ENCODE results near the gene CREM. TPM values are rescaled to one million over a fixed set of nuclear protein-coding genes. Genes with fewer than 3 reads are reported as not detected.

Gene CREM
- total RNA-seq, 1 experiment from 2014 or later = 20.0 TPM

GRCh38 chr10:35214607-35215020, 88.0 kb downstream of the CREM start:
- no peaks in the 10 kb centered on the region for H3K36me3 Mint-ChIP-seq (ENCODE audit: insufficient read depth in 1 of 3, low read depth in 3 of 3)
- Histone ChIP-seq H3K18ac (ENCODE audit: insufficient read length, low read depth, low read length) (no peak overlapping the region), H3K27me3 (ENCODE audit: insufficient read depth, low read length) (no peaks in the 10 kb centered on the region), H2BK5ac (ENCODE audit: insufficient read length, low read length) (no peak overlapping the region), H3K4me2 (ENCODE audit: insufficient read depth, insufficient read length, low read length) (no peak overlapping the region), H3K23me2 (ENCODE audit: insufficient read length, low read depth, low read length, poor library complexity, severe bottlenecking) (no peaks in the 10 kb centered on the region), H3T11ph (ENCODE audit: low read length) (no peak overlapping the region), H2BK20ac (ENCODE audit: low read depth, low read length, poor library complexity, severe bottlenecking) (no peak overlapping the region), H2AK5ac (ENCODE audit: insufficient read length, low read length) (no peak overlapping the region), H2BK120ac (ENCODE audit: low read depth, low read length, poor library complexity, severe bottlenecking) (no peak overlapping the region), H4K8ac (replicated peaks; ENCODE audit: insufficient read length, low read depth, low read length) (no peak overlapping the region), H3K9me3 (ENCODE audit: control insufficient read depth, low read depth, low read length) (no peaks in the 10 kb centered on the region), H3K4me1 (ENCODE audit: insufficient read depth, low read length) (peaks cover 11% of the 10 kb centered on the region), H3K23ac (ENCODE audit: insufficient read length, low read depth, low read length) (no peak overlapping the region), H4K20me1 (ENCODE audit: control insufficient read depth, insufficient read depth, insufficient read length) (no peaks in the 10 kb centered on the region), H2AFZ (ENCODE audit: low read length) (no peak overlapping the region), H3K14ac (ENCODE audit: insufficient read depth, low read length) (no peak overlapping the region), H3K79me2 (ENCODE audit: insufficient read depth, low read length) (no peaks in the 10 kb centered on the region), H4K91ac (ENCODE audit: insufficient read length, low read depth, low read length) (no peak overlapping the region), H3K79me1 (ENCODE audit: insufficient read depth, low read depth, low read length, poor library complexity, severe bottlenecking) (no peaks in the 10 kb centered on the region), H3K9ac (ENCODE audit: extremely low read depth, insufficient read length, low read length) (no peak overlapping the region), H4K5ac (ENCODE audit: insufficient read length, low read depth, low read length) (no peak overlapping the region), H3K4ac (ENCODE audit: low read depth, low read length) (no peak overlapping the region), H2BK12ac (ENCODE audit: insufficient read length, low read depth, low read length) (no peak overlapping the region), H2BK15ac (ENCODE audit: low read depth, low read length) (no peak overlapping the region), H3K27ac (ENCODE audit: insufficient read length, low read depth, low read length) (no peak overlapping the region), H3K56ac (ENCODE audit: insufficient read length, low read depth, low read length) (no peak overlapping the region)
- TF ChIP-seq, protein P1, sequence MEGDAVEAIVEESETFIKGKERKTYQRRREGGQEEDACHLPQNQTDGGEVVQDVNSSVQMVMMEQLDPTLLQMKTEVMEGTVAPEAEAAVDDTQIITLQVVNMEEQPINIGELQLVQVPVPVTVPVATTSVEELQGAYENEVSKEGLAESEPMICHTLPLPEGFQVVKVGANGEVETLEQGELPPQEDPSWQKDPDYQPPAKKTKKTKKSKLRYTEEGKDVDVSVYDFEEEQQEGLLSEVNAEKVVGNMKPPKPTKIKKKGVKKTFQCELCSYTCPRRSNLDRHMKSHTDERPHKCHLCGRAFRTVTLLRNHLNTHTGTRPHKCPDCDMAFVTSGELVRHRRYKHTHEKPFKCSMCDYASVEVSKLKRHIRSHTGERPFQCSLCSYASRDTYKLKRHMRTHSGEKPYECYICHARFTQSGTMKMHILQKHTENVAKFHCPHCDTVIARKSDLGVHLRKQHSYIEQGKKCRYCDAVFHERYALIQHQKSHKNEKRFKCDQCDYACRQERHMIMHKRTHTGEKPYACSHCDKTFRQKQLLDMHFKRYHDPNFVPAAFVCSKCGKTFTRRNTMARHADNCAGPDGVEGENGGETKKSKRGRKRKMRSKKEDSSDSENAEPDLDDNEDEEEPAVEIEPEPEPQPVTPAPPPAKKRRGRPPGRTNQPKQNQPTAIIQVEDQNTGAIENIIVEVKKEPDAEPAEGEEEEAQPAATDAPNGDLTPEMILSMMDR (conservative IDR thresholded peaks at IDR 0.05) = no peak
- no CpG with 5 or more reads among the region's 19 CpGs for WGBS (ENCODE audit: extremely low coverage, insufficient read length, low lambda C conversion rate)
- no peak for DNase-seq
- peak overlapping the region in 1 of 3 experiments; percentile 63; a peak in 2 of 7 replicates for H3K27ac Mint-ChIP-seq
- peaks cover 38 to 39% of the 10 kb centered on the region in 2 experiments for H3K4me1 Mint-ChIP-seq
- H3K9me3 Mint-ChIP-seq = no peaks in the 10 kb centered on the region
- H3K27me3 Mint-ChIP-seq (ENCODE audit: low read depth) = no peaks in the 10 kb centered on the region
- no peak overlapping the region for H3K4me3 Mint-ChIP-seq
